Muscle of leg (tissue), 11 donors: ENCODE measurements around the gene TSPAN31. TPM values are rescaled to one million over a fixed set of nuclear protein-coding genes. Genes with fewer than 3 reads are reported as not detected.

Experiments used
- DNase-seq: peaks from one replicate; pipeline ENCODE4 v3.0.0; 2013
- H3K27ac ChIP-seq: one replicate; pipeline ENCODE4 v1.5.1; 2013; ENCODE audit warnings: mild to moderate bottlenecking, low read length, control low read depth
- H3K27me3 ChIP-seq: one replicate; pipeline ENCODE4 v1.6.1; 2013; ENCODE audit warnings: low read length; ENCODE audit not compliant: control insufficient read depth, insufficient read depth
- H3K36me3 ChIP-seq: one replicate; pipeline ENCODE4 v1.6.1; 2013; ENCODE audit warnings: low read length; ENCODE audit not compliant: control insufficient read depth, insufficient read depth
- H3K4me1 ChIP-seq: one replicate; pipeline ENCODE4 v1.6.1; 2013; ENCODE audit warnings: low read length; ENCODE audit not compliant: control insufficient read depth, insufficient read depth
- H3K4me3 ChIP-seq: one replicate; pipeline ENCODE4 v1.5.1; 2013; ENCODE audit warnings: low read length, control low read depth
- H3K9me3 ChIP-seq: replicated peaks from 2 replicates; pipeline ENCODE4 v1.6.1; 2013; ENCODE audit warnings: low read depth, low read length; ENCODE audit not compliant: control insufficient read depth
- WGBS: methylation state at CpG from one replicate; pipeline ENCODE4 v1.1.5; 2013; ENCODE audit warnings: missing lambda C conversion rate; ENCODE audit not compliant: insufficient coverage; 5-methylcytosine and 5-hydroxymethylcytosine counted together
- polyA plus RNA-seq, 8 donors: library from polyadenylated mRNA; unstranded; fragments of 120-200 nt; gene quantifications; one replicate each; pipeline versions ENCODE4 v1.2.1 to v1.2.3, GENCODE V29; 2013; ENCODE audit warnings: inconsistent platforms in 1 of 8, low replicate concordance in 1 of 8; ENCODE audit not compliant: insufficient read length in 8 of 8, insufficient read depth in 1 of 8
- total RNA-seq: library from RNA; stranded (reverse); fragments of 120-200 nt; gene quantifications from one replicate; pipeline ENCODE4 v1.2.4, GENCODE V29; 2013

Gene TSPAN31
- total and polyA plus RNA-seq, 9 donors = 26.3 to 52.5 (median 45.0) TPM

GRCh38 chr12:57783466-57783801 is 38.6 kb downstream of the TSPAN31 start:
- Histone ChIP-seq H3K4me1 (peaks cover 8% of the 10 kb centered on the region), H3K9me3 (no peaks in the 10 kb centered on the region), H3K27me3 (no peaks in the 10 kb centered on the region), H3K4me3 (peak overlapping the region; percentile 92), H3K36me3 (peaks cover 39% of the 10 kb centered on the region), H3K27ac (no peak overlapping the region)
- no peak for DNase-seq
- WGBS = 70% methylated on average over 2 of the region's 12 CpGs

- WGBS = 81% methylated on average over 2 of the region's 11 CpGs
- H3K27ac ChIP-seq = no peak overlapping the region
- no peak for DNase-seq
- H3K4me3 ChIP-seq = no peak overlapping the region
- H3K36me3 ChIP-seq = peaks cover 43% of the 10 kb centered on the region
- peaks cover 8% of the 10 kb centered on the region for H3K4me1 ChIP-seq
- H3K9me3 ChIP-seq = no peaks in the 10 kb centered on the region
- no peaks in the 10 kb centered on the region for H3K27me3 ChIP-seq
Measured at GRCh38 chr12:57783861-57784260, 39.0 kb downstream of the TSPAN31 start.

GRCh38 chr12:57793920-57794319 is 49.1 kb downstream of the TSPAN31 start:
- WGBS = 92% methylated on average over 1 of the region's 1 CpG
- Histone ChIP-seq H3K4me3 (no peak overlapping the region), H3K27ac (no peak overlapping the region)

GRCh38 chr12:57795354-57795753 is 50.5 kb downstream of the TSPAN31 start:
- H3K9me3 ChIP-seq = no peaks in the 10 kb centered on the region
- peaks cover 48% of the 10 kb centered on the region for H3K36me3 ChIP-seq
- H3K27ac ChIP-seq = no peak overlapping the region
- H3K4me1 ChIP-seq = no peaks in the 10 kb centered on the region
- DNase-seq = no peak
- WGBS = 91% methylated on average over 3 of the region's 6 CpGs
- H3K4me3 ChIP-seq = no peak overlapping the region
- H3K27me3 ChIP-seq = no peaks in the 10 kb centered on the region

More at GRCh38 chr12:57793920-57794319, 49.1 kb downstream of the TSPAN31 start:
- no peaks in the 10 kb centered on the region for H3K27me3 ChIP-seq
- DNase-seq = no peak
- no peaks in the 10 kb centered on the region for H3K9me3 ChIP-seq
- peaks cover 41% of the 10 kb centered on the region for H3K36me3 ChIP-seq
- H3K4me1 ChIP-seq = no peaks in the 10 kb centered on the region

- H3K27ac ChIP-seq = no peak overlapping the region
- DNase-seq = no peak
- no peaks in the 10 kb centered on the region for H3K9me3 ChIP-seq
- H3K4me3 ChIP-seq = no peak overlapping the region
- H3K4me1 ChIP-seq = no peaks in the 10 kb centered on the region
- H3K27me3 ChIP-seq = no peaks in the 10 kb centered on the region
- peaks cover 58% of the 10 kb centered on the region for H3K36me3 ChIP-seq
- no CpG with 5 or more reads among the region's 1 CpG for WGBS
Measured at GRCh38 chr12:57796996-57797395, 52.2 kb downstream of the TSPAN31 start.

GRCh38 chr12:57797933-57798332 is 53.1 kb downstream of the TSPAN31 start:
- H3K4me3 ChIP-seq = no peak overlapping the region
- no peaks in the 10 kb centered on the region for H3K9me3 ChIP-seq
- no peaks in the 10 kb centered on the region for H3K4me1 ChIP-seq
- H3K27me3 ChIP-seq = no peaks in the 10 kb centered on the region
- H3K36me3 ChIP-seq = peaks cover 59% of the 10 kb centered on the region
- no peak for DNase-seq
- WGBS = no CpG with 5 or more reads among the region's 1 CpG
- no peak overlapping the region for H3K27ac ChIP-seq

Other genes starting within 250 kb of the TSPAN31 start
- 28.3 TPM for gene DDIT3, start 224.5 kb upstream of the TSPAN31 start, total RNA-seq
- 10 to 100 TPM in 7 of 8 donors, 1 to 10 TPM in 1; 9.7 to 17.9 (median 13.1) TPM for gene DDIT3, start 224.5 kb upstream of the TSPAN31 start, polyA plus RNA-seq
- 11.0 TPM for gene MBD6, start 222.2 kb upstream of the TSPAN31 start, total RNA-seq
- 10 to 100 TPM; 27.3 to 55.5 (median 33.1) TPM for gene MBD6, start 222.2 kb upstream of the TSPAN31 start, polyA plus RNA-seq
- 108 TPM for gene DCTN2, start 197.8 kb upstream of the TSPAN31 start, total RNA-seq
- 100 to 1,000 TPM; 139 to 174 (median 155) TPM for gene DCTN2, start 197.8 kb upstream of the TSPAN31 start, polyA plus RNA-seq
- 0.04 TPM for gene KIF5A, start 195.0 kb upstream of the TSPAN31 start, total RNA-seq
- gene KIF5A, start 195.0 kb upstream of the TSPAN31 start, polyA plus RNA-seq = under 1 TPM in 7 of 8 donors, not detected in 1; 0.07 to 0.85 (median 0.12) TPM
- 8.9 TPM for gene PIP4K2C, start 153.8 kb upstream of the TSPAN31 start, total RNA-seq
- 10 to 100 TPM; 10.2 to 14.3 (median 11.7) TPM for gene PIP4K2C, start 153.8 kb upstream of the TSPAN31 start, polyA plus RNA-seq
- gene DTX3, start 140.2 kb upstream of the TSPAN31 start, total RNA-seq = 20.5 TPM
- 10 to 100 TPM; 23.0 to 36.2 (median 29.4) TPM for gene DTX3, start 140.2 kb upstream of the TSPAN31 start, polyA plus RNA-seq
- gene ARHGEF25, start 133.6 kb upstream of the TSPAN31 start, total RNA-seq = 32.3 TPM
- 10 to 100 TPM; 33.3 to 51.2 (median 40.3) TPM for gene ARHGEF25, start 133.6 kb upstream of the TSPAN31 start, polyA plus RNA-seq
- gene B4GALNT1, start 111.8 kb upstream of the TSPAN31 start, total RNA-seq = 1.4 TPM
- 1 to 10 TPM; 1.9 to 2.9 (median 2.4) TPM for gene B4GALNT1, start 111.8 kb upstream of the TSPAN31 start, polyA plus RNA-seq
- gene OS9, start 50.9 kb upstream of the TSPAN31 start, total RNA-seq = 146 TPM
- 100 to 1,000 TPM; 114 to 169 (median 131) TPM for gene OS9, start 50.9 kb upstream of the TSPAN31 start, polyA plus RNA-seq
- gene AGAP2, start 6.3 kb upstream of the TSPAN31 start, total RNA-seq = 3.2 TPM
- gene AGAP2, start 6.3 kb upstream of the TSPAN31 start, polyA plus RNA-seq = 10 to 100 TPM in 6 of 8 donors, 1 to 10 TPM in 2; 8.8 to 13.1 (median 11.0) TPM
- gene CDK4, start 7.3 kb downstream of the TSPAN31 start, total RNA-seq = 92.1 TPM
- gene CDK4, start 7.3 kb downstream of the TSPAN31 start, polyA plus RNA-seq = 100 to 1,000 TPM; 144 to 192 (median 173) TPM
- gene MARCHF9, start 10.1 kb downstream of the TSPAN31 start, total RNA-seq = 5.6 TPM
- gene MARCHF9, start 10.1 kb downstream of the TSPAN31 start, polyA plus RNA-seq = 10 to 100 TPM in 1 of 8 donors, 1 to 10 TPM in 7; 6.8 to 12.0 (median 7.8) TPM
- 0.62 TPM for gene CYP27B1, start 22.0 kb downstream of the TSPAN31 start, total RNA-seq
- 1 to 10 TPM in 5 of 8 donors, under 1 TPM in 3; 0.51 to 1.3 (median 1.1) TPM for gene CYP27B1, start 22.0 kb downstream of the TSPAN31 start, polyA plus RNA-seq
- gene METTL1, start 27.1 kb downstream of the TSPAN31 start, total RNA-seq = 15.3 TPM
- 10 to 100 TPM; 20.2 to 33.6 (median 24.1) TPM for gene METTL1, start 27.1 kb downstream of the TSPAN31 start, polyA plus RNA-seq
- gene EEF1AKMT3, start 27.6 kb downstream of the TSPAN31 start, total RNA-seq = 3.9 TPM
- 1 to 10 TPM; 5.6 to 8.7 (median 6.9) TPM for gene EEF1AKMT3, start 27.6 kb downstream of the TSPAN31 start, polyA plus RNA-seq
- 24.2 TPM for gene TSFM, start 37.7 kb downstream of the TSPAN31 start, total RNA-seq
- 10 to 100 TPM; 26.2 to 38.6 (median 30.0) TPM for gene TSFM, start 37.7 kb downstream of the TSPAN31 start, polyA plus RNA-seq
- 9.0 TPM for gene AVIL, start 73.7 kb downstream of the TSPAN31 start, total RNA-seq
- gene AVIL, start 73.7 kb downstream of the TSPAN31 start, polyA plus RNA-seq = 10 to 100 TPM in 4 of 8 donors, 1 to 10 TPM in 4; 6.5 to 25.3 (median 10.3) TPM
- 94.3 TPM for gene CTDSP2, start 101.7 kb downstream of the TSPAN31 start, total RNA-seq
- gene CTDSP2, start 101.7 kb downstream of the TSPAN31 start, polyA plus RNA-seq = 100 to 1,000 TPM; 153 to 215 (median 195) TPM
- gene ATP23, start 196.5 kb downstream of the TSPAN31 start, total RNA-seq = 12.6 TPM
- gene ATP23, start 196.5 kb downstream of the TSPAN31 start, polyA plus RNA-seq = 10 to 100 TPM in 3 of 8 donors, 1 to 10 TPM in 5; 5.8 to 14.1 (median 8.0) TPM